Brain microvascular endothelial cell (primary cell): Measurements from ENCODE around the gene ECSCR.

Source experiments
- DNase-seq: peaks from one replicate; pipeline ENCODE4 v3.0.0-alpha.2; 2020
- H3K27ac ChIP-seq: fragments of 250-450 bp; sonication (Bioruptor Pico); 2 replicates; pipeline ENCODE4 v1.5.1; 2020; ENCODE audit warnings: mild to moderate bottlenecking, moderate library complexity
- H3K27me3 ChIP-seq: fragments of 250-450 bp; sonication (Bioruptor Pico); replicated peaks from 2 replicates; pipeline ENCODE4 v1.5.1; 2020; ENCODE audit warnings: mild to moderate bottlenecking
- H3K36me3 ChIP-seq: fragments of 250-450 bp; sonication (Bioruptor Pico); replicated peaks from 2 replicates; pipeline ENCODE4 v1.5.1; 2020; ENCODE audit warnings: mild to moderate bottlenecking
- H3K4me3 ChIP-seq: 2 replicates; pipeline ENCODE4 v1.5.1; 2011; ENCODE audit warnings: low read depth, mild to moderate bottlenecking, control low read depth, low read length, moderate library complexity
- in situ Hi-C: cut with HindIII; loops from 2 replicates; pipeline ENCODE4 v1.10.0; 2017; ENCODE audit warnings: low sequenced_read_pairs, low pct_ligation_motif_present
- TF ChIP-seq, protein P1 (sequence below): IDR thresholded peaks from 2 replicates; pipeline ENCODE4 v1.5.1; 2011; ENCODE audit warnings: low read depth, mild to moderate bottlenecking, moderate library complexity, low read length, control low read depth, inconsistent platforms; ENCODE audit errors: missing control alignments

ECSCR gene

DNA sequence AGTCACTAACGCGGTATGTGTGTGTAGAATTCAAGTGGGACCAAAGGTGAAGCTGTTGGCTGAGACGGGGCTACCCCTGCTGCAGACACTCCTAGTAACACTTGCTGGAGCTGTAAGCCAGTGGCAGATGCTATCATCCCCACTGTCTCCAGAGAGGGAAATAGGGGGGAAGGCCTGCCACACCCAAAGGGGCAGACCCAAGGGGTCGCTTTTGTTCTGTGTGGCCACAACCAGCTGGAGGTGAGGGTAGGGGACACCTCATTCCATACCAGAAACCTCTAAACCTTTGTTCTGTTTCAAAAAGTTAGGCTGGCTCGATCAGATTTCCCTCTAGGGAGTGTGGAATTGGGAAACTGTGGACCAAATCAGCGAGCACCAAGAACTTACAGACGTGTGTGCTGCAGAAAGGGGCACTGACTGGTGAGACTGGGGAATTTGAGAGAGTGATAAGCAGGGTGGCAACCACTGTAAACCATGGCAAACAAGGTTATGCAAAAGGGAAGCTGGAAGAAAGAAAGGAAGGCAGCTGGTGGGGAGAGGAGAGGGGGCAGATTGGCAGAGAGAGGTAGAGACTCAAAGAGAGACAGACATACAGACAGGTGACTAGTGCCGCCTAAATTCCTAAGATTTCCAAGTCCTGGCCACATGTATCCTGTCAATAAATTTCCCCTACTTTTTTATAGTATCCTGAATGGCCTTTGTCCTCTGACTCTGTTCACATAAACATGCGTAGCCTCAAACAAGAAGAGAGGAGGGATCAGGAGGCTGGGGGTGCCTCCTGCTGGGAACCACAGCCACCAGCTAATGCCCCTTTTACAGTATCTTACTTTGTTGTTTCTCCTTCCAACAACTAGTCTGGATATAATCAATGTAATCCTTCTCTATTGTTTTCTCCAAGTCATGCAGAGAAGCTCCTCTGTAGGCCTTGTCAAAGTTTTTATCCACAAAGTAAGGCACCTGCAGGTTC lies 43.0 kb downstream of the ECSCR start:
- in situ Hi-C loops = loop anchor here (10.0 to 25.0 kb wide), 2 partner anchors 95 to 343 kb away; no protein-coding TSS in a partner anchor
- TF ChIP-seq, protein P1, sequence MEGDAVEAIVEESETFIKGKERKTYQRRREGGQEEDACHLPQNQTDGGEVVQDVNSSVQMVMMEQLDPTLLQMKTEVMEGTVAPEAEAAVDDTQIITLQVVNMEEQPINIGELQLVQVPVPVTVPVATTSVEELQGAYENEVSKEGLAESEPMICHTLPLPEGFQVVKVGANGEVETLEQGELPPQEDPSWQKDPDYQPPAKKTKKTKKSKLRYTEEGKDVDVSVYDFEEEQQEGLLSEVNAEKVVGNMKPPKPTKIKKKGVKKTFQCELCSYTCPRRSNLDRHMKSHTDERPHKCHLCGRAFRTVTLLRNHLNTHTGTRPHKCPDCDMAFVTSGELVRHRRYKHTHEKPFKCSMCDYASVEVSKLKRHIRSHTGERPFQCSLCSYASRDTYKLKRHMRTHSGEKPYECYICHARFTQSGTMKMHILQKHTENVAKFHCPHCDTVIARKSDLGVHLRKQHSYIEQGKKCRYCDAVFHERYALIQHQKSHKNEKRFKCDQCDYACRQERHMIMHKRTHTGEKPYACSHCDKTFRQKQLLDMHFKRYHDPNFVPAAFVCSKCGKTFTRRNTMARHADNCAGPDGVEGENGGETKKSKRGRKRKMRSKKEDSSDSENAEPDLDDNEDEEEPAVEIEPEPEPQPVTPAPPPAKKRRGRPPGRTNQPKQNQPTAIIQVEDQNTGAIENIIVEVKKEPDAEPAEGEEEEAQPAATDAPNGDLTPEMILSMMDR = no peak
- peaks cover 28% of the 10 kb centered on the region for H3K36me3 ChIP-seq
- H3K27me3 ChIP-seq = no peaks in the 10 kb centered on the region
- DNase-seq = no peak
- no peak overlapping the region for H3K27ac ChIP-seq
- no peak overlapping the region for H3K4me3 ChIP-seq

DNA sequence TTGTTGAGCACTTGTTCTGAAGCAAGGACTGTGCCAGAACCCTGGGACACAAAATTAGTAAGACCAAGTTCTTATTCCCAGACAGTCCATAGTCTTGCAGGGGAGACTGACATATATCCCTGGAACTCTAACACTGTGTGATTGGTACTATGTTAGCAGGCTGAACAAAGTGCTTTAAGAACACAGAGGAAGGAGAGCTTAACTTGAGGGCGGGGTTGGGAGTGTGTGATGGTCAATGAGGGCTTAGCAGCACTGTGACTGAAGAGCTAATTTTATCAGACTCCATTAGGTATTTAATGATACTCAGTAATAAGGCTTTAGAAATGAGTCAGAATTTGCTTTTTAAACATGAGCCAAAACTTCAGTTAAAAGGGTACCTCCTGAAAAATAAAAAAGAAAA lies 43.8 kb downstream of the ECSCR start:
- in situ Hi-C loops = loop anchor here (10.0 to 25.0 kb wide), 2 partner anchors 96 to 344 kb away; no protein-coding TSS in a partner anchor
- Histone ChIP-seq H3K27ac (no peak overlapping the region), H3K36me3 (peaks cover 23% of the 10 kb centered on the region), H3K27me3 (no peaks in the 10 kb centered on the region), H3K4me3 (no peak overlapping the region)
- no peak for DNase-seq
- TF ChIP-seq, protein P1 = no peak

DNA sequence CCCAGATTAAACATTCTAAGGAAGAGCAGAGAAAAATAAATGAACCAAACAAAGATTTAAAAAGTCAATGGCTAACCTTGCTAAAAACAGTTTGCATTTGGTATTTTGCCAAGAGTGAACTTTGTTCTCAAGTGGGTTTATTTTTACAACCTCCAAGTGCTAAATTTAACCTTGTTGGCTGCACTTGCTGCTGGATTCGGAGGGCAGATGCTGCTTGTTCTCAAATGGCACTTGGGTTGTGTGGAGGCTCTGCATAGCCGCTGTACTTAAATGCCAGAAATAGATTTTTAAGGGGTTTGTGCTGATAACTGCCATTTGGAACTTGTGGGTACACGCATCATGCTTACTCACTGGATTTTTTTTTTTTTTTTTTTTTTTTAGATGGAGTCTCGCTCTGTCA lies 45.3 kb downstream of the ECSCR start:
- no peak for DNase-seq
- in situ Hi-C loops = loop anchor here (10.0 to 25.0 kb wide), 2 partner anchors 98 to 345 kb away; no protein-coding TSS in a partner anchor
- H3K4me3 ChIP-seq = no peak overlapping the region
- peaks cover 21% of the 10 kb centered on the region for H3K36me3 ChIP-seq
- TF ChIP-seq, protein P1 = no peak
- H3K27me3 ChIP-seq = no peaks in the 10 kb centered on the region
- H3K27ac ChIP-seq = no peak overlapping the region

DNA sequence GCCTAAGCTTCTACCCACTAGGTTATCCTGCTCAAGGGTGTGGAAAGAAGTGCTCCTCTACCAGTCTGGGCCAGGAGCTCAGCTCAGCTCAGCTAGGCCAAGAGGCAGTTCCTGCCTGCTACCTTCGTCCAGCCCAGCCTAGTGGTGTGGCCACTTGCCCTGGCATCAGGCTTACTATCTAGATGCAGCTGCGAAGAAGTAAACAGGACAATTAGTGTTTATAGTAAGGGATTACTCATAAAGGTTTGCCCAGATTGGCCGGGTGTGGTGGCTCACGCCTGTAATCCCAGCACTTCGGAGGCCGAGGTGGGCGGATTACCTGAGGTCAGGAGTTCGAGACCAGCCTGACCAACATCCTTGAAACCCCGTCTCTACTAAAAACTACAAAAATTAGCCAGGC lies 45.9 kb downstream of the ECSCR start:
- no peaks in the 10 kb centered on the region for H3K27me3 ChIP-seq
- no peak overlapping the region for H3K27ac ChIP-seq
- peaks cover 21% of the 10 kb centered on the region for H3K36me3 ChIP-seq
- TF ChIP-seq, protein P1 = no peak
- H3K4me3 ChIP-seq = no peak overlapping the region
- no peak for DNase-seq
- in situ Hi-C loops = loop anchor here (10.0 to 25.0 kb wide), 2 partner anchors 98 to 346 kb away; no protein-coding TSS in a partner anchor

DNA sequence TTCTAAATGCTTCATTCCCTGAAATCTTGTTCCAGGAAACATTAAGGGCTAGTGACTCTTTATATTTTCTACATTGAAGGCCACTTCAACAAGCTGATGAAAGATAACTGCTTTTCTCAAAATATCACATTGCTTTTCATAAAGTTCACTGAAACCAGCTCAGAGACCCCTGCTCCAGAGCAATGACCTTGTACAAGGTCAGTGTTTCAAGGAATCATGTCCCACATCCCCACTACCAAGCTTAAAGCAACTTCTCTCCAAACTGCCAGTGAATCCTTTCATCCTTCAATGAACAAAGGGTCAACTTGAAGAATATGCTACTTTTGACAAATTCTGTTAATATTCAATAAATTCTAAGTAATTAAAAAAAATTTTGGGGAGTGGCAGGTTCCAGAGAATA lies 46.7 kb downstream of the ECSCR start:
- H3K27ac ChIP-seq = no peak overlapping the region
- in situ Hi-C loops = loop anchor here (10.0 to 25.0 kb wide), 2 partner anchors 99 to 346 kb away; no protein-coding TSS in a partner anchor
- H3K27me3 ChIP-seq = no peaks in the 10 kb centered on the region
- peaks cover 16% of the 10 kb centered on the region for H3K36me3 ChIP-seq
- H3K4me3 ChIP-seq = no peak overlapping the region
- DNase-seq = no peak
- TF ChIP-seq, protein P1 = no peak
